Activated CD8-positive, alpha-beta memory T cell treated with anti-CD3 and anti-CD28 coated beads, Interleukin-2, amount 50 U/mL, for 48 hours (primary cell): ENCODE measurements around the gene PRPF40A.

Experiments used
- DNase-seq: peaks from one replicate; pipeline ENCODE4 v3.0.0-alpha.2; 2020

PRPF40A gene

DNA sequence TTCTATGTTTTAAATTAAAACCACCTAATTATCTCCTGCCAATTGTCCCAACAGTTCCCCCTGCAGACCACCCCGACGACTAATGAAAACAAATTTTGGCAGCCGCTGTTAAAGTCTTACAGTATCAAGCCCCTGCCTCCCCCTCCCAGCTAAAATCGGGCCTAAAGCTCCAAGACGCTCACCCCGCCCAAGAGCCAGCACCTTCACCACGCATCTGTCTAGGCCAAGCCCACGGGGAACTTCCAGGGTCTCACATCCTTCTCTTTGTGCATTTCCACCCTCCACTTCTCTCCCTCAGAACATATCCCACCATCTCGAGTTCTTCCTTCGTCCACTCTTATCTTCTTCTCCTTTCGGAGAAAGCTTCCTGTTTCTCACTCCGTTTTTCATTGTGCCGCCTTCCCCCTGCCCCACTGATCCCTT, 445 bp downstream of the PRPF40A start:
- DNase-seq, result peak; percentile 65

- no peak for DNase-seq
Observed at GRCh38 chr2:152715854-152716428, 1.3 kb downstream of the PRPF40A start.

- no peak for DNase-seq
Observed at GRCh38 chr2:152715112-152715511, 2.1 kb downstream of the PRPF40A start.

DNA sequence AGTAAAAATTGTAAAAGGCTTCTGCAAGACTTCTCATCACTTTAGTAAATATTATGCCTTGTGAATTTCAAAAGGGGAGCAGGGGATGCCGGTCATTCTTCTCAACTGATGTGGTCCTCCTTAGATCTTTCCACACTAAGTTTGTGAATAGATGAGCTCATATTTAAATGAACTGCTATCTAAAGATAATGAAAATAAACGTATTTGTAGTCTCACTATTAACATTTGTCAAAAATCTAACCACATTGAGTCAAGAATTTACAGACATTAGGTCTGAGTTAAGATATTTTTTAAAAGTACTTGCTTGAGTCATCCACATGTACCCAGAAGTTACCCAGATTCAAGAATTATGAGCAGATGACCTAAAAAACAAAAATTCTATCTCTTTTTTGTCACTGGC, 6.5 kb downstream of the PRPF40A start:
- no peak for DNase-seq

GRCh38 chr2:152708742-152709141, 8.5 kb downstream of the PRPF40A start:
- no peak for DNase-seq

GRCh38 chr2:152706477-152707021, 10.7 kb downstream of the PRPF40A start:
- DNase-seq, result no peak

DNA sequence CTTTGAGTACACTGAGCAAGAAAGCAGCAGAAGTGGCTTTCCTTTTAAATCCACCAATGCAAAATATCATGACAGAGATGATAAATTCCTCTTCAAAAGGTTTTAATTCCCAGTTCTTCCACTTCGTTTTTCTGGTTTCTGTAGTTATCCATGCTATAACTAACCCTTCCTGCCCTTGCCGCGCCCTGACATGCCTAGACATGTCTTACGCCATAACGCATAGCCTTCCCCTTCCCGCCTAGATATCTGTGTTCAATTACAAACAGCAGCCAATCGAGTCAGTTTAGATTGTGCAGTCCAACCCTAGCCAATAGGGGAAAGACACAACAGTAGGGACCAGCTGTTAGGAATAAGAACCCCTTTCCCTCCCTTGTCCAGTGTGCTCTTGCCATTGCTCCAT, 16.1 kb downstream of the PRPF40A start:
- no peak for DNase-seq

DNA sequence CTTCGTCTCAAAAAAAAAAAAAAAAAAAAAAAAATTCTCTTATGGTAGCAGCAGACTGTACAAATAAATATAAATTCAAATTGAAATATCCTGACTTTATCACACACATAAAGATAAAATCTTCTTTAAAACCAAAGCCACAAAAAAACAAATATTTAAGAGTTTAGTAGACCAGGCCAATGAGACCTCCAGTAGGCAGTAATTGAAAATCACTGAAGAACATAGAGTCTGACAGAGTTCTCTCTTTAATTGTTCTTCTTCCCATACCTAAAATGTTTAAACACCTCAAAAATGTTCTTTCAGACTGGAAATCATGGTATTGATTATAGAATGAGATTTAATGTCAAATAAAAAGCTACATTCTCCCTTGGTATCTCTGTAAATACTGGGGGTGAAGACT, 20.8 kb downstream of the PRPF40A start:
- DNase-seq, result no peak

GRCh38 chr2:152695763-152696162, 21.5 kb downstream of the PRPF40A start:
- DNase-seq, result no peak

DNA sequence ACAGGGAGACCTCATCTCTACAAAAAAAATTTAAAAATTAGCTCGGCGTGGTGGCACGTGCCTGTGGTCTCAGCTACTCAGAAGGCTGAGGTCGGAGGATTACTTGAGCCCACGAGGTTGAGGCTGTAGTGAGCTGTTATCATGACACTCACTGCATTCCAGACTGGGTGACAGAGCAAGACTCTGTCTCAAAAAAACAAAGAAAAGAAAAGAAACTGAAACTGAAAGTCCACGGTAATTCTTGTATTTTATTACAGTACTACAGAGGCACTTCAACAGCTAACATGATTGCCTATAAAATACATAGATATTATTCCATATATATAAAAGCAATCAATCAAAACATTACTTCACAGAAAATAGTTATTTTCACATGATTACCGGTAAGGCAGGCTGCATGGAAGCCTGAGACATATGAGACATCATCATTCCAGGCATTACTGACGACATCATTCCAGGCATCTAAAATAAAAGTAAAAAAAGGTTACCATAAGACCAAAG, 23.1 kb downstream of the PRPF40A start:
- DNase-seq, result peak; percentile 61

DNA sequence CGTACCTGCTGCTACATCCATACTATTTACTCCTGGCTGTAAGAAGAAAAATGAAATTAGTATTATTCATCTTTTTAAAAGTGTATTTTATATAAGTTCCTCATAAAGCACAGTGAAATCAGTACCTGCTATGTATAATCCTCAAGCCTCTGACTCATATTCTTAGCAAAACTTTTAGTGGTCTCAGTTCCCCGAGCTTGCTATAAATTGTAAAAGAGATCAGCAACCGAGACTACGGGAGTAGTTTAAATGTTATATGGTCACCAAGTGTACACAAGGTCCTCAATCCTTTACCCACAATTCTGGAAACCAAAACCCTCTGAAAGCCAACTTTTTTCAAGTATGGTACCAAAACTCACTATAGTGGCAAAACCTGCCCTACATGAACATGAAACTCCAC, 24.2 kb downstream of the PRPF40A start:
- no peak for DNase-seq

- no peak for DNase-seq
Observed at GRCh38 chr2:152686321-152686720, 30.9 kb downstream of the PRPF40A start.

DNA sequence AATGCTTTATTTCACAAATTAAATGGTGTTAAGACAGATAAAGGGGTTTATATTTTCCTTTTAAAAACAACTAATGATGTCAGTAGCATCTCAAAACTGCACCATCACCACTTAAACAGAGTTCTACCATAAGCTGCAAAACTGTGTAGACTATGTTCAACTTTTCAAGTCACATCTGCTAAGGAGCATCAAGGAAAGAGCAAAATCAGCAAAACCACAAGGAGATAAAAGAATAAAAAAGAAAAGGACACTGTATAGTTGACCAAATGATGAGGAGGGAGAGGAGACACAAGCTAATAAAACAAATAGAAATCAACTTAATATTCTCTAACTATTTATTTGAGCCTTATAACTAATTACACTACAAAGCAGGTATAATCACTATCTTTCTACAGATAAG, 33.9 kb downstream of the PRPF40A start:
- DNase-seq, result no peak

DNA sequence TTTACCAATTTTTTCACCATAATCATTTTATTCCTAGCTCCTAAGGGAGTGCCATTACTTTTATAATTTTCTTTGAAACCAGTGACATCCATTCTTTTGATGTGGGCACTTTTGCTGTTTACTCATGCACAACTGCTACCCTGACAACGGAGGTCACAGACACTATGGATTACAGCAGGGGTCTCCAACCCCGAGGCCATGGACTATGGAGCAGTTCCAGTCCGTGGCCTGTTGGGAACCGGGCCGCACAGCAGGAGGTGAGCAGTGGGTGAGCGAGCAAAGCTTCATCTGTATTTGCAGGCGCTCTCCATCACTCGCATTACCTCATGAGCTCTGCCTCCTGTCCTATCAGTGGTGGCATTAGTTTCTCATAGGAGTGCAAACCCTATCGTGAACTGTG, 34.6 kb downstream of the PRPF40A start:
- no peak for DNase-seq

DNA sequence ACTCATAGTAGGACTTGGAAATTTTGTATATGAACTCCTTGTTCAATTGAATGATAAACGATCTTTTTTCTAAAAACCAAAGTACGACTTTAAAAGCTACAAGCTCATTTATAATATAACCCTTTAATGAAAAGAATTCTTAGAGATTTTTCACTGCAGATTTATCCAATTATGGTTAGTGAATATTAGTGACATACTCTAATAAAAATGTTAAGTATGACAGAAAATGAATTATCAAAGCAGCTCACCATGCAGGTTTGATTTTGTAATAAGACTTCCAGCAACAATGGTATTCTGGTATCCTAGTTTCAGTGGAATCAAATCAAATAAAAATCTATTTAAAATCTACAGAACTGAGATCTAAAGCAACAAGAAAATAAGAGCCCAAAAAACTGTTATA, 38.5 kb downstream of the PRPF40A start:
- DNase-seq, result no peak

DNA sequence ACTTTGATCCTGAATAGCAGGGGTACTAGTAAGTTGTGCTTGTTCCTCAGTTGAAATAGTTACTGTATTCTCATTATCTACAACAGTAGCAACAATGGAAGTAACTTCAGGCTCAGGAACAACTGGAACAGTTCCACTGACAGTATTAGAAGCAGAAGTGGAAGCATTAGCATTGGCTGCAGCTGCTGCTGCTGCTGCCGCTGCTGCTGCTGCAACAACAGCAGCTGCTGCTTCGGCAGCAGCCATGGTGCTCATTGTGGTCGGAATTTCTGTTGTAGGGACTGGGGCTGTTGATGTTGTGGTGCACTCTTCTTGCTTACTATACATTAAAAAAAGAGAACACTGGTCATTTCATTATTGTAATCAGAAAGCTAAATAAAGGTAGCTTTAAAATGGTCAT, 40.8 kb downstream of the PRPF40A start:
- DNase-seq, result no peak

DNA sequence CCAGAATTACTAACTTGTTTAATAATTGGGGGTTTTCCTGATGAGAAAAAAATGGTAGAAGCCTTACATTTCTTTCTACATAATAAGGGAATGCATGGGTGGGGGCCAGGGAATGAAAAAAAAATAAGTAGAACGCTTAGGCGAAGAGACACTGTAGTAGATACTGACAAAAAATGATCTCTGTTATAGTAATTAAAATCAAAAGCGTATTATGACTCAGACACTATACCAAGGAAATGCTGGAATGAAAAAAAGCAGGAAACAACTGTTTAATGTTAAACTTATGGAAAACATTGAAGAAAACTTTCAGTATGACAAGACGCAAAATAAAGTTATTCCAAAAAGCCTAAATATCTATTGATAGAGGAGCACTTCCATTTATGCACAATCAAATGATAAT, 42.9 kb downstream of the PRPF40A start:
- no peak for DNase-seq

DNA sequence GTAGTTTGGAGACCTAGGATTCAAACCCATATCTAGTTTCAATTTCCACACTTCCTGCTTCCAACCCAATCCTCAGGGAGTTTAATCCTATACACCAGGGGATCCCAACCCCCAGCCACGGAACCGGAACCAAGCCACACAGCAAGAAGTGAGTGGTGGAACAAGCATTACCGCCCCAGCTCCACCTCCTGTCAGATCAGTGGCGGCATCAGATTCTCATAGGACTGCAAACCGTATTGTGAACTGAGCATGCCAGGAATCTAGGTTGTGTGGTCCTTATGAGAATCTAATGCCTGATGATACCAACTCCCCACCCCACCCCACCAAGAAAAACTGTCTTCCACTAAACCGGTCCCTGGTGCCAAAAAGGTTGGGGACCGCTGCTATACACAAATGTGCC, 52.5 kb downstream of the PRPF40A start:
- no peak for DNase-seq

- DNase-seq, result no peak
Observed at GRCh38 chr2:152661076-152661475, 56.2 kb downstream of the PRPF40A start.

- no peak for DNase-seq
Observed at GRCh38 chr2:152658221-152658620, 59.0 kb downstream of the PRPF40A start.

DNA sequence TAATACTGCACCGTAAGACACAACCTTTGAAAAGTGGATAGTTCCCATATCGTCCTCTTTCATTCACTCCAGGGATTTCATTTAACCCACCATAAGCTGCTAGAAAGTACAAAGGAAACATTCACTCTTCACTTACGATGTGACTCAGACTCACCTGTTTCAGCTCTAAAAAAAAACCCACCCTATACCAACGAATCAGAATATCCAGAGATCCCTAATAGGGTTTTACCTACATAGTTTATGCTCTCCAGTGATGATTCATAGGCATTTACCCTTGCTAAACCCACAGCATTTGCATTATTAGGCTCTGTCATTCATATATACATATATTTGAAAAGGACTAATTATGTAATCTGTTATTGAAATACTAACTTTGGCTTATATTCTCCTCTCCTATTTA, 60.2 kb downstream of the PRPF40A start:
- no peak for DNase-seq

DNA sequence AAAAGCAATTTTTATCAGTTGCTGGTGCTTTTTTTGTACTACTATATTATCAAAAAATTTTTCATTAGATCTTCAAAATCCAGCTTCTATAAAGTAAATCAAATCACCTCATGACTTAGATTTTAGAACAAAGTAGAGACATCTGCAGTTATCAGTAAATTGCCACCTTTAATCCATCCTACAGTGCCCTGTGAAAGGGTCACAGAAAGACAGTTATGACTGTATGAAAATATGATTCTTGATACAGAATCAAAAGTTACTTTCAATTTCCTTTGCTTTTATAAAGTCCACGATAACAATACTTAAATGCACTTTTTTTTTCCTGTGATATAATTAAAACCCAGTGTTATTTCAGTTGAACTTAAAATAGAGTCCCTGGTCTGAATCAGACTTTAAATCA, 61.4 kb downstream of the PRPF40A start:
- no peak for DNase-seq

DNA sequence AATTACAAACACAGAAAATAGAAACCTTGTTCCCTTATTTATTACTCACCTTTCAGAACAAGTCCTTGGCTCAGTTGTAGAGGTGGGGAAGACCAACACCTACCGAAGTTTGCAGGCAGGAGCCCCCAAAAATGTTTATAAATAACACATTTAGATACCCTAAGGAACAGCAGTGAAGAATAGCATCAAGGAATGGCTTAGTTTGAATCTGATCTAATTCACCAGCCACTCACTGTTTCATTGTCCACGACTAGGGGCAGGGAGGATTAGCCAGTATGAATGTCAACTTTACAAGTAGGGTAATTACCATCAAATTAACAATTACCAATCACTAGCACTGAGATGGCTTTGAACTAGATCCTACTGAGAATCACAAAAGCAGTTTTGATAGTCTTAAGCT, 65.4 kb downstream of the PRPF40A start:
- DNase-seq, result no peak

GRCh38 chr2:152650768-152651371, 66.4 kb downstream of the PRPF40A start:
- no peak for DNase-seq

GRCh38 chr2:152649997-152650396, 67.3 kb downstream of the PRPF40A start:
- no peak for DNase-seq
